ENCODE measurements around the gene HAND1. TPM values are rescaled to one million over a fixed set of nuclear protein-coding genes. Genes with fewer than 3 reads are reported as not detected.

The HAND1 gene
- total RNA-seq, 4 donors from 2014 or later: not detected

- H3K4me3 ChIP-seq: peak overlapping the region in 1 of 4 donors; percentile 32
- peaks cover 94 to 99% (median 96%) of the 10 kb centered on the region in 3 donors for H3K27me3 ChIP-seq
- H3K27ac ChIP-seq: no peak overlapping the region
- DNase-seq: no peak
- intact Hi-C loops (cut with DNase I; ENCODE audit: low total_unique reads) (no loop called here), in situ Hi-C loops (cut with MboI; ENCODE audit: low sequenced_read_pairs in 4 of 4) (no loop called here)
- ATAC-seq: no peak
- H3K36me3 ChIP-seq: no peaks in the 10 kb centered on the region
- peaks cover 30 to 61% of the 10 kb centered on the region in 2 donors for H3K4me1 ChIP-seq
- TF ChIP-seq POLR2A (IDR thresholded peaks at IDR 0.05) (no peak), CTCF (IDR thresholded peaks at IDR 0.05 in 4 of 5, conservative IDR thresholded peaks at IDR 0.05 in 1 of 5) (no peak)
- no peaks in the 10 kb centered on the region for H3K9me3 ChIP-seq
These were observed 3.4 kb downstream of the HAND1 start for GRCh38 chr5:154474396-154475334.

- Histone ChIP-seq H3K4me3 (peak overlapping the region in 1 of 4 donors; percentile 35), H3K27ac (no peak overlapping the region)
- TF ChIP-seq POLR2A (IDR thresholded peaks at IDR 0.05) (no peak), CTCF (IDR thresholded peaks at IDR 0.05 in 4 of 5, conservative IDR thresholded peaks at IDR 0.05 in 1 of 5) (no peak)
These were observed 4.3 kb downstream of the HAND1 start for GRCh38 chr5:154473581-154474283.

GRCh38 chr5:154472871-154473580 lies 5.0 kb downstream of the HAND1 start:
- intact Hi-C loops (cut with DNase I; ENCODE audit: low total_unique reads) (no loop called here), in situ Hi-C loops (cut with MboI; ENCODE audit: low sequenced_read_pairs in 4 of 4) (no loop called here)
- TF ChIP-seq CTCF (IDR thresholded peaks at IDR 0.05 in 4 of 5, conservative IDR thresholded peaks at IDR 0.05 in 1 of 5): no peak
- no peak for TF ChIP-seq POLR2A (IDR thresholded peaks at IDR 0.05)
- Histone ChIP-seq H3K27ac (no peak overlapping the region), H3K36me3 (no peaks in the 10 kb centered on the region), H3K4me3 (peak overlapping the region in 1 of 4 donors; percentile 35), H3K9me3 (no peaks in the 10 kb centered on the region), H3K4me1 (peaks cover 26 to 46% of the 10 kb centered on the region in 2 donors), H3K27me3 (peaks cover 84 to 88% (median 85%) of the 10 kb centered on the region in 3 donors)
- no peak for ATAC-seq
- DNase-seq: no peak

More at GRCh38 chr5:154473581-154474283, 4.3 kb downstream of the HAND1 start:
- peaks cover 27 to 53% of the 10 kb centered on the region in 2 donors for H3K4me1 ChIP-seq
- DNase-seq (no peak), ATAC-seq (no peak)
- in situ Hi-C loops (cut with MboI; ENCODE audit: low sequenced_read_pairs in 4 of 4): no loop called here
- H3K36me3 ChIP-seq: no peaks in the 10 kb centered on the region
- intact Hi-C loops (cut with DNase I; ENCODE audit: low total_unique reads): no loop called here
- no peaks in the 10 kb centered on the region for H3K9me3 ChIP-seq
- peaks cover 91 to 95% (median 92%) of the 10 kb centered on the region in 3 donors for H3K27me3 ChIP-seq

GRCh38 chr5:154470947-154471870 lies 6.8 kb downstream of the HAND1 start:
- Histone ChIP-seq H3K27me3 (peaks cover 66 to 70% (median 67%) of the 10 kb centered on the region in 3 donors), H3K4me3 (no peak overlapping the region), H3K27ac (no peak overlapping the region), H3K36me3 (no peaks in the 10 kb centered on the region), H3K9me3 (no peaks in the 10 kb centered on the region), H3K4me1 (peaks cover 18 to 29% of the 10 kb centered on the region in 2 donors)
- TF ChIP-seq CTCF (IDR thresholded peaks at IDR 0.05 in 4 of 5, conservative IDR thresholded peaks at IDR 0.05 in 1 of 5) (no peak), POLR2A (IDR thresholded peaks at IDR 0.05) (no peak)
- no peak for ATAC-seq
- in situ Hi-C loops (cut with MboI; ENCODE audit: low sequenced_read_pairs in 4 of 4): no loop called here
- intact Hi-C loops (cut with DNase I; ENCODE audit: low total_unique reads): no loop called here
- no peak for DNase-seq
